Right lobe of liver (tissue), 6 donors: ENCODE measurements around the gene LRRC1. TPM values are rescaled to one million over a fixed set of nuclear protein-coding genes. Genes with fewer than 3 reads are reported as not detected.

Experiments used
- ATAC-seq, 4 donors: fragments of 200-7000 bp; cut with Tn5 transposase; one replicate each; pipeline ENCODE4 v1.9.1; 2020; ENCODE audit warnings: mild to moderate bottlenecking in 4 of 4, moderate library complexity in 4 of 4
- DNase-seq, 3 donors: peaks; one replicate each; pipeline ENCODE4 v3.0.0-alpha.2; 2020
- H3K27ac ChIP-seq, 3 donors: fragments of 200-600 bp; one replicate each; pipeline ENCODE4 v1.8.0; 2022
- H3K27me3 ChIP-seq, 2 donors: fragments of 200-600 bp; one replicate each; pipeline ENCODE4 v1.8.0; 2022
- H3K36me3 ChIP-seq, 4 donors: fragments of 200-600 bp; sonication (generic) in 1 of 4; one replicate each; pipeline versions ENCODE4 v1.5.1 to v1.8.0; 2017 to 2022; ENCODE audit warnings: control low read depth in 1 of 4
- H3K4me1 ChIP-seq, 4 donors: fragments of 200-600 bp; sonication (generic) in 1 of 4; one replicate each; pipeline versions ENCODE4 v1.5.1 to v1.8.0; 2017 to 2022; ENCODE audit warnings: control low read depth in 1 of 4
- H3K4me3 ChIP-seq, 3 donors: fragments of 200-600 bp; one replicate each; pipeline ENCODE4 v1.8.0; 2022
- H3K9me3 ChIP-seq, 4 donors: fragments of 200-600 bp; sonication (generic) in 1 of 4; one replicate each; pipeline versions ENCODE4 v1.5.1 to v1.8.0; 2017 to 2022; ENCODE audit warnings: control low read depth in 1 of 4
- CTCF ChIP-seq, 4 donors: fragments of 200-600 bp in 3 of 4; fragments of 450-650 bp in 1 of 4; IDR thresholded peaks; one replicate each; pipeline versions ENCODE4 v1.5.1 to v1.8.0; 2016 to 2022; ENCODE audit warnings: antibody characterized with exemption in 4 of 4, mild to moderate bottlenecking in 2 of 4
- POLR2A ChIP-seq: fragments of 450-650 bp; IDR thresholded peaks from one replicate; pipeline ENCODE4 v1.6.1; 2017; ENCODE audit warnings: antibody characterized with exemption, mild to moderate bottlenecking
- WGBS: methylation state at CpG from one replicate; pipeline ENCODE4 v1.1.6; 2018; ENCODE audit warnings: low coverage, low lambda C conversion rate; ENCODE audit not compliant: insufficient coverage; ENCODE audit errors: missing lambda C conversion rate; 5-methylcytosine and 5-hydroxymethylcytosine counted together
- intact Hi-C, 2 donors: fragments of 100-400 bp; cut with DNase I; formaldehyde crosslinking; loops; one replicate each; pipeline versions ENCODE4 v1.11.2 to v1.14.1; 2022
- total RNA-seq, 6 experiments: library from RNA; depleted of rRNA in 2 of 6; stranded (reverse); fragments of >200 nt in 2 of 6; fragmentation: NEBNext Ultra II Directional in 3 of 6; extraction: Animal tissue kit (Norgen Biotek cat#: 25700) in 3 of 6; gene quantifications; one replicate each; pipeline versions ENCODE4 v1.1.0 to v1.2.4, GENCODE V29; 2016 to 2023
- donor health status: DM: no; HTN: yes; CAD: no.
- donor health status: DM: no; HTN: no; CAD: no.
- donor health status: DM: no; HTN: no; CAD: no.
- donor health status: DM: no; HTN: yes; CAD: no.
- donor health status: DM: no; HTN: yes; CAD: no.

The LRRC1 gene
- total RNA-seq, 6 experiments from 2014 or later, result 0.46 to 3.2 (median 1.4) TPM

GRCh38 chr6:53855940-53856339 lies 61.1 kb downstream of the LRRC1 start:
- ATAC-seq, result no peak
- WGBS, result 55% methylated on average over 2 of the region's 2 CpGs
- Histone ChIP-seq H3K27me3 (no peaks in the 10 kb centered on the region), H3K9me3 (no peaks in the 10 kb centered on the region), H3K27ac (no peak overlapping the region), H3K36me3 (no peaks in the 10 kb centered on the region), H3K4me3 (no peak overlapping the region), H3K4me1 (no peaks in the 10 kb centered on the region)
- TF ChIP-seq CTCF (IDR thresholded peaks at IDR 0.05) (no peak), POLR2A (no peak)
- DNase-seq, result no peak
- intact Hi-C loops, result no loop called here

GRCh38 chr6:53857318-53858094 lies 62.7 kb downstream of the LRRC1 start:
- no peak overlapping the region for H3K27ac ChIP-seq

GRCh38 chr6:53858196-53858595 lies 63.4 kb downstream of the LRRC1 start:
- TF ChIP-seq POLR2A (no peak), CTCF (IDR thresholded peaks at IDR 0.05) (no peak)
- no peaks in the 10 kb centered on the region for H3K9me3 ChIP-seq
- no peaks in the 10 kb centered on the region for H3K4me1 ChIP-seq
- intact Hi-C loops, result no loop called here
- no peak overlapping the region for H3K4me3 ChIP-seq
- H3K27ac ChIP-seq, result no peak overlapping the region
- no peaks in the 10 kb centered on the region for H3K27me3 ChIP-seq
- no peak for ATAC-seq
- no peaks in the 10 kb centered on the region for H3K36me3 ChIP-seq
- DNase-seq, result no peak

More at GRCh38 chr6:53857318-53858094, 62.7 kb downstream of the LRRC1 start:
- no peaks in the 10 kb centered on the region for H3K36me3 ChIP-seq
- DNase-seq (no peak), ATAC-seq (no peak)
- no peaks in the 10 kb centered on the region for H3K9me3 ChIP-seq
- intact Hi-C loops, result no loop called here
- 59% methylated on average over 8 of the region's 8 CpGs for WGBS
- H3K4me1 ChIP-seq, result no peaks in the 10 kb centered on the region
- no peaks in the 10 kb centered on the region for H3K27me3 ChIP-seq
- TF ChIP-seq CTCF (IDR thresholded peaks at IDR 0.05) (no peak), POLR2A (no peak)
- no peak overlapping the region for H3K4me3 ChIP-seq

- intact Hi-C loops, result no loop called here
- 49% methylated on average over 3 of the region's 3 CpGs for WGBS
- H3K27ac ChIP-seq, result no peak overlapping the region
- ATAC-seq (no peak), DNase-seq (no peak)
- no peaks in the 10 kb centered on the region for H3K36me3 ChIP-seq
- no peak for TF ChIP-seq POLR2A
- TF ChIP-seq CTCF (IDR thresholded peaks at IDR 0.05), result no peak
- H3K4me1 ChIP-seq, result no peaks in the 10 kb centered on the region
- no peaks in the 10 kb centered on the region for H3K9me3 ChIP-seq
- H3K27me3 ChIP-seq, result no peaks in the 10 kb centered on the region
- H3K4me3 ChIP-seq, result no peak overlapping the region
Observed at GRCh38 chr6:53858913-53859312, 64.1 kb downstream of the LRRC1 start.

- 57% methylated on average over 2 of the region's 2 CpGs for WGBS
- H3K9me3 ChIP-seq, result no peaks in the 10 kb centered on the region
- H3K27me3 ChIP-seq, result no peaks in the 10 kb centered on the region
- no peak for ATAC-seq
- H3K36me3 ChIP-seq, result no peaks in the 10 kb centered on the region
- TF ChIP-seq CTCF (IDR thresholded peaks at IDR 0.05), result no peak
- TF ChIP-seq POLR2A, result no peak
- H3K4me1 ChIP-seq, result no peaks in the 10 kb centered on the region
- H3K27ac ChIP-seq, result no peak overlapping the region
- intact Hi-C loops, result no loop called here
- DNase-seq, result no peak
- no peak overlapping the region for H3K4me3 ChIP-seq
Observed at GRCh38 chr6:53860511-53860910, 65.7 kb downstream of the LRRC1 start.
